H1 (cell line): Measurements from ENCODE around the gene AOPEP. TPM values are rescaled to one million over a fixed set of nuclear protein-coding genes. Genes with fewer than 3 reads are reported as not detected.

Source experiments
- CTCF ChIA-PET: fragments of 300-600 bp; sonication (Branson Sonifier 250); formaldehyde crosslinking; loops from one replicate; lab custom pipeline; 2021; ENCODE audit not compliant: partially characterized antibody; lab: Charles Lee
- POLR2A ChIA-PET: fragments of 300-600 bp; sonication (Branson Sonifier 250); formaldehyde crosslinking; loops from one replicate; lab custom pipeline; 2021; ENCODE audit warnings: inconsistent platforms; ENCODE audit not compliant: partially characterized antibody; lab: Charles Lee
- DNase-seq, 2 experiments: peaks; one replicate each; pipeline versions ENCODE4 v3.0.0 to v3.0.0-alpha.2; 2010 to 2022; ENCODE audit warnings: low spot score in 2 of 2, low read depth in 1 of 2, mixed read lengths in 1 of 2
- FAIRE-seq: peaks from 2 replicates; lab custom pipeline; 2011; peaks lifted over from hg19 to GRCh38; lab: Jason Lieb, UNC
- H2AFZ ChIP-seq: 2 replicates; pipeline ENCODE4 v1.8.1; 2012; ENCODE audit warnings: low read length, inconsistent platforms
- H2AK5ac ChIP-seq: 2 replicates; pipeline ENCODE4 v1.6.1; 2013; ENCODE audit warnings: low read depth, low read length
- H2BK120ac ChIP-seq: replicated peaks from 2 replicates; pipeline ENCODE3; 2013; ENCODE audit warnings: low read depth, low read length, inconsistent platforms
- H2BK12ac ChIP-seq: 2 replicates; pipeline ENCODE4 v1.6.1; 2013; ENCODE audit warnings: low read depth, low read length
- H2BK15ac ChIP-seq: 2 replicates; pipeline ENCODE4 v1.6.1; 2013; ENCODE audit warnings: low read length
- H2BK20ac ChIP-seq: 2 replicates; pipeline ENCODE4 v1.6.1; 2013; ENCODE audit warnings: low read length
- H2BK5ac ChIP-seq: 2 replicates; pipeline ENCODE4 v1.6.1; 2013; ENCODE audit warnings: low read depth, low read length
- H3K14ac ChIP-seq: 2 replicates; pipeline ENCODE4 v1.6.1; 2013; ENCODE audit warnings: inconsistent platforms; ENCODE audit not compliant: insufficient read length
- H3K18ac ChIP-seq: 2 replicates; pipeline ENCODE4 v1.6.1; 2013; ENCODE audit warnings: low read length; ENCODE audit errors: extremely low read depth
- H3K23ac ChIP-seq: 2 replicates; pipeline ENCODE4 v1.6.1; 2013; ENCODE audit warnings: inconsistent platforms; ENCODE audit not compliant: insufficient read length
- H3K23me2 ChIP-seq: 2 replicates; pipeline ENCODE4 v1.6.1; 2013; ENCODE audit warnings: low read depth, low read length
- H3K27ac ChIP-seq: 2 replicates; pipeline ENCODE4 v1.6.1; 2011; ENCODE audit warnings: low read depth, low read length, inconsistent platforms
- H3K27me3 ChIP-seq, 4 experiments: replicated peaks in 1 of 4; 1 replicate in 1 of 4; 2 replicates in 3 of 4; pipeline versions ENCODE4 v1.6.1 to v1.8.1; 2011 to 2013; ENCODE audit warnings: low read length in 3 of 4, mild to moderate bottlenecking in 3 of 4, inconsistent platforms in 2 of 4, mixed read lengths in 2 of 4, moderate library complexity in 1 of 4; ENCODE audit not compliant: control insufficient read depth in 3 of 4, insufficient read depth in 3 of 4; ENCODE audit errors: extremely low read depth in 1 of 4
- H3K36me3 ChIP-seq, 4 experiments: 2 replicates each; pipeline versions ENCODE4 v1.6.1 to v1.8.1; 2011 to 2013; ENCODE audit warnings: mild to moderate bottlenecking in 4 of 4, low read length in 3 of 4, moderate library complexity in 2 of 4, control low read depth in 1 of 4, inconsistent platforms in 1 of 4; ENCODE audit not compliant: insufficient read depth in 4 of 4, control insufficient read depth in 2 of 4
- H3K4ac ChIP-seq: replicated peaks from 2 replicates; pipeline ENCODE3; 2013; ENCODE audit warnings: low read length, low read depth, mixed read lengths, inconsistent platforms; ENCODE audit not compliant: insufficient read length
- H3K4me1 ChIP-seq, 4 experiments: replicated peaks in 1 of 4; 1 replicate in 1 of 4; 2 replicates in 3 of 4; pipeline versions ENCODE4 v1.6.1 to v1.8.1; 2011 to 2013; ENCODE audit warnings: low read length in 3 of 4, inconsistent platforms in 2 of 4, mixed read lengths in 1 of 4; ENCODE audit not compliant: insufficient read depth in 4 of 4, control insufficient read depth in 3 of 4
- H3K4me2 ChIP-seq, 2 experiments: 2 replicates each; pipeline versions ENCODE4 v1.6.1 to v1.8.1; 2011 to 2013; ENCODE audit warnings: low read depth in 2 of 2, low read length in 2 of 2, control low read depth in 1 of 2, inconsistent platforms in 1 of 2, mild to moderate bottlenecking in 1 of 2; ENCODE audit not compliant: insufficient read depth in 1 of 2
- H3K4me3 ChIP-seq, 4 experiments: fragments of 200-600, 300-600 bp in 1 of 4; sonication (generic), shearing (Covaris generic), sonication (Bioruptor Twin) in 1 of 4; 2 replicates each; pipeline versions ENCODE4 v1.5.1 to v1.8.1; 2011 to 2016; ENCODE audit warnings: low read length in 4 of 4, low read depth in 3 of 4, control low read depth in 2 of 4, inconsistent platforms in 2 of 4, mild to moderate bottlenecking in 2 of 4, mixed read lengths in 1 of 4, moderate library complexity in 1 of 4; ENCODE audit not compliant: insufficient read depth in 2 of 4; ENCODE audit errors: extremely low read depth in 1 of 4
- H3K56ac ChIP-seq: replicated peaks from 2 replicates; pipeline ENCODE3; 2013; ENCODE audit warnings: low read depth, mild to moderate bottlenecking, mixed read lengths, low read length, inconsistent platforms; ENCODE audit not compliant: insufficient read length
- H3K79me1 ChIP-seq: 2 replicates; pipeline ENCODE4 v1.6.1; 2013; ENCODE audit warnings: low read depth, low read length, control low read depth
- H3K79me2 ChIP-seq, 2 experiments: 2 replicates each; pipeline versions ENCODE4 v1.6.1 to v1.8.1; 2012 to 2013; ENCODE audit warnings: low read length in 2 of 2, mild to moderate bottlenecking in 2 of 2, inconsistent platforms in 1 of 2; ENCODE audit not compliant: insufficient read depth in 2 of 2, control insufficient read depth in 1 of 2
- H3K9ac ChIP-seq, 4 experiments: replicated peaks in 1 of 4; 1 replicate in 1 of 4; 2 replicates in 3 of 4; pipeline versions ENCODE4 v1.6.1 to v1.8.1; 2011 to 2013; ENCODE audit warnings: low read depth in 3 of 4, low read length in 3 of 4, control low read depth in 2 of 4, mild to moderate bottlenecking in 2 of 4, moderate library complexity in 2 of 4, inconsistent platforms in 1 of 4; ENCODE audit errors: extremely low read depth in 1 of 4
- H3K9me3 ChIP-seq, 2 experiments: 2 replicates each; pipeline versions ENCODE4 v1.6.1 to v1.8.1; 2012 to 2013; ENCODE audit warnings: mild to moderate bottlenecking in 2 of 2, moderate library complexity in 2 of 2, control low read depth in 1 of 2, inconsistent platforms in 1 of 2, low read depth in 1 of 2, low read length in 1 of 2, mixed read lengths in 1 of 2; ENCODE audit not compliant: insufficient read depth in 2 of 2
- H4K20me1 ChIP-seq, 2 experiments: replicated peaks in 1 of 2; 2 replicates each; pipeline versions ENCODE3 to v1.8.1; 2011 to 2013; ENCODE audit warnings: inconsistent platforms in 2 of 2, low read length in 2 of 2, mild to moderate bottlenecking in 1 of 2; ENCODE audit not compliant: insufficient read depth in 2 of 2, control insufficient read depth in 1 of 2
- H4K5ac ChIP-seq: 2 replicates; pipeline ENCODE4 v1.6.1; 2013; ENCODE audit warnings: low read length, low read depth, mixed read lengths, inconsistent platforms; ENCODE audit not compliant: insufficient read length
- H4K8ac ChIP-seq: 2 replicates; pipeline ENCODE4 v1.8.0; 2013; ENCODE audit warnings: mild to moderate bottlenecking, moderate library complexity, low read length, inconsistent platforms; ENCODE audit not compliant: insufficient read depth; ENCODE audit errors: extremely low read depth
- H4K91ac ChIP-seq: replicated peaks from 2 replicates; pipeline ENCODE3; 2013; ENCODE audit warnings: low read length, mixed read lengths, inconsistent platforms; ENCODE audit not compliant: insufficient read length
- ATF3 ChIP-seq: IDR thresholded peaks from 2 replicates; pipeline ENCODE4 v1.6.1; 2011; ENCODE audit warnings: low read depth, mild to moderate bottlenecking, low read length; ENCODE audit not compliant: insufficient read depth
- BRCA1 ChIP-seq: IDR thresholded peaks from 2 replicates; pipeline ENCODE4 v1.6.1; 2012; ENCODE audit warnings: low read depth, low read length, improper control_type of control experiment
- CBX5 ChIP-seq: fragments of 300-800, 300-1000 bp; sonication (generic); IDR thresholded peaks from 2 replicates; pipeline ENCODE4 v1.7.1; 2016; ENCODE audit warnings: antibody characterized with exemption, low read length, low read depth
- CHD1 ChIP-seq: IDR thresholded peaks from 2 replicates; pipeline ENCODE4 v1.6.1; 2012; ENCODE audit warnings: low read depth, low read length, improper control_type of control experiment
- CTBP2 ChIP-seq: IDR thresholded peaks from 2 replicates; pipeline ENCODE4 v1.7.0; 2011; ENCODE audit warnings: borderline replicate concordance, mild to moderate bottlenecking, moderate library complexity, mixed read lengths, low read length; ENCODE audit not compliant: insufficient read depth, insufficient read length
- EGR1 ChIP-seq: IDR thresholded peaks from 2 replicates; pipeline ENCODE4 v1.6.1; 2011; ENCODE audit warnings: low read depth, low read length, borderline replicate concordance
- FOSL1 ChIP-seq: IDR thresholded peaks from 2 replicates; pipeline ENCODE4 v1.6.1; 2011; ENCODE audit warnings: mild to moderate bottlenecking, low read depth, low read length, moderate library complexity; ENCODE audit not compliant: insufficient read depth
- GTF2F1 ChIP-seq: IDR thresholded peaks from 2 replicates; pipeline ENCODE4 v1.6.1; 2012; ENCODE audit warnings: low read depth, low read length, improper control_type of control experiment, borderline replicate concordance
- JUND ChIP-seq: IDR thresholded peaks from 2 replicates; pipeline ENCODE4 v1.6.1; 2011; ENCODE audit warnings: mild to moderate bottlenecking, improper control_type of control experiment, low read length
- KDM1A ChIP-seq: fragments of 200-600, 300-600 bp; sonication (generic); IDR thresholded peaks from 2 replicates; pipeline ENCODE4 v1.7.1; 2016; ENCODE audit warnings: mild to moderate bottlenecking, low read length, borderline replicate concordance
- POLR2A ChIP-seq, 2 experiments: IDR thresholded peaks; 1 replicate in 1 of 2; 2 replicates in 1 of 2; pipeline ENCODE4 v1.6.1; 2011; ENCODE audit warnings: low read depth in 2 of 2, low read length in 2 of 2, mild to moderate bottlenecking in 2 of 2; ENCODE audit errors: control extremely low read depth in 1 of 2
- POU5F1 ChIP-seq: IDR thresholded peaks from 2 replicates; pipeline ENCODE4 v1.6.1; 2011; ENCODE audit warnings: low read depth, mild to moderate bottlenecking, low read length, moderate library complexity
- RAD21 ChIP-seq, 2 experiments: IDR thresholded peaks in 1 of 2; conservative IDR thresholded peaks in 1 of 2; 2 replicates each; pipeline ENCODE4 v1.6.1; 2011; ENCODE audit warnings: low read depth in 2 of 2, low read length in 2 of 2, improper control_type of control experiment in 1 of 2, inconsistent platforms in 1 of 2, mild to moderate bottlenecking in 1 of 2, moderate library complexity in 1 of 2
- RBBP5 ChIP-seq: IDR thresholded peaks from 2 replicates; pipeline ENCODE4 v1.7.1; 2012; ENCODE audit warnings: low read depth, mild to moderate bottlenecking, inconsistent platforms, low read length, moderate library complexity, borderline replicate concordance
- WGBS, 2 experiments: shearing (Covaris generic) in 1 of 2; methylation state at CpG; one replicate each; pipeline versions ENCODE4 v1.1.6 to v1.1.7; 2013 to 2015; ENCODE audit warnings: low lambda C conversion rate in 2 of 2, mixed read lengths in 2 of 2, inconsistent platforms in 1 of 2, low coverage in 1 of 2, missing lambda C conversion rate in 1 of 2; ENCODE audit not compliant: insufficient replicate concordance in 2 of 2, insufficient coverage in 1 of 2, insufficient read length in 1 of 2; ENCODE audit errors: extremely low coverage in 1 of 2, missing lambda C conversion rate in 1 of 2; 5-methylcytosine and 5-hydroxymethylcytosine counted together
- polyA plus RNA-seq, 7 experiments: library from polyadenylated mRNA; depleted of rRNA in 3 of 7; stranded (reverse) in 5 of 7; unstranded in 2 of 7; fragments of >200 nt in 5 of 7; fragments of 200-250 nt in 2 of 7; gene quantifications; 1 replicate in 5 of 7; 2 replicates in 1 of 7; 4 replicates in 1 of 7; pipeline versions ENCODE4 v1.2.1 to v1.2.3, GENCODE V29; 2011 to 2013; ENCODE audit warnings: missing spikeins in 2 of 7, mixed read lengths in 2 of 7
- total RNA-seq: library from RNA; stranded (reverse); fragmentation: NEBNext Ultra II Directional; extraction: Animal tissue kit (Norgen Biotek cat#: 25700); gene quantifications from 2 replicates; pipeline ENCODE4 v1.2.1, GENCODE V29; 2021

Gene AOPEP
- total and polyA plus RNA-seq, 2 of the 8 experiments (the other 6 are each of a cell fraction or from before 2014, with no cell fraction given): 6.1 to 14.3 TPM

- Histone ChIP-seq H3K4me1 (peaks cover 0 to 6% (median 2%) of the 10 kb centered on the region in 4 experiments; a peak in 4 of 7 replicates), H3K23ac (no peak overlapping the region), H2BK5ac (no peak overlapping the region), H4K91ac (no peak overlapping the region), H3K4ac (no peak overlapping the region), H2BK120ac (no peak overlapping the region), H3K14ac (no peak overlapping the region), H3K36me3 (peaks cover 0 to 4% (median 2%) of the 10 kb centered on the region in 4 experiments; a peak in 2 of 8 replicates), H3K4me2 (no peak overlapping the region), H3K79me2 (no peaks in the 10 kb centered on the region), H2AFZ (no peak overlapping the region), H4K20me1 (no peaks in the 10 kb centered on the region), H3K27ac (no peak overlapping the region), H4K5ac (no peak overlapping the region), H2AK5ac (no peak overlapping the region), H2BK20ac (no peak overlapping the region), H3K23me2 (no peaks in the 10 kb centered on the region), H3K9me3 (no peaks in the 10 kb centered on the region), H2BK15ac (no peak overlapping the region), H3K18ac (no peak overlapping the region), H3K9ac (no peak overlapping the region), H3K4me3 (no peak overlapping the region), H3K27me3 (no peaks in the 10 kb centered on the region), H4K8ac (no peak overlapping the region), H3K56ac (no peak overlapping the region), H2BK12ac (no peak overlapping the region), H3K79me1 (no peaks in the 10 kb centered on the region)
- DNase-seq (no peak), FAIRE-seq (no peak)
- WGBS, 2 experiments: 89% methylated on average over 13 of the region's 14 CpGs; no CpG with 5 or more reads in 1 of the 2 experiments
- ChIA-PET CTCF (interaction anchor here (0.6 to 1.9 kb wide), 7 partner anchors 8 to 439 kb away, joined by 3 to 7 read pairs (median 4); no protein-coding TSS in a partner anchor), POLR2A (no interaction called here)
- TF ChIP-seq RAD21 (IDR thresholded peaks at IDR 0.05 in 1 of 2, conservative IDR thresholded peaks at IDR 0.05 in 1 of 2; ENCODE audit: low read depth in 2 of 2, low read length in 2 of 2) (no peak; a peak in 1 of 4 replicates), CBX5 (no peak), CTBP2 (no peak), GTF2F1 (no peak), ATF3 (no peak), JUND (no peak), BRCA1 (no peak), KDM1A (no peak), EGR1 (no peak), CHD1 (no peak), RBBP5 (no peak), POLR2A (IDR thresholded peaks at IDR 0.05; ENCODE audit: control extremely low read depth in 1 of 2, low read depth in 2 of 2, low read length in 2 of 2) (no peak), POU5F1 (no peak), FOSL1 (no peak)
Observed at GRCh38 chr9:95107976-95108375, 381.5 kb downstream of the AOPEP start.
